Activated CD4-positive, alpha-beta T cell treated with anti-CD3 and anti-CD28 coated beads, Interleukin-2, amount 50 U/mL, for 4 hours (primary cell): Measurements from ENCODE around the gene CD55.

Experiments used
- DNase-seq, 2 experiments: peaks; one replicate each; pipeline ENCODE4 v3.0.0-alpha.2; 2020

CD55 gene

DNA sequence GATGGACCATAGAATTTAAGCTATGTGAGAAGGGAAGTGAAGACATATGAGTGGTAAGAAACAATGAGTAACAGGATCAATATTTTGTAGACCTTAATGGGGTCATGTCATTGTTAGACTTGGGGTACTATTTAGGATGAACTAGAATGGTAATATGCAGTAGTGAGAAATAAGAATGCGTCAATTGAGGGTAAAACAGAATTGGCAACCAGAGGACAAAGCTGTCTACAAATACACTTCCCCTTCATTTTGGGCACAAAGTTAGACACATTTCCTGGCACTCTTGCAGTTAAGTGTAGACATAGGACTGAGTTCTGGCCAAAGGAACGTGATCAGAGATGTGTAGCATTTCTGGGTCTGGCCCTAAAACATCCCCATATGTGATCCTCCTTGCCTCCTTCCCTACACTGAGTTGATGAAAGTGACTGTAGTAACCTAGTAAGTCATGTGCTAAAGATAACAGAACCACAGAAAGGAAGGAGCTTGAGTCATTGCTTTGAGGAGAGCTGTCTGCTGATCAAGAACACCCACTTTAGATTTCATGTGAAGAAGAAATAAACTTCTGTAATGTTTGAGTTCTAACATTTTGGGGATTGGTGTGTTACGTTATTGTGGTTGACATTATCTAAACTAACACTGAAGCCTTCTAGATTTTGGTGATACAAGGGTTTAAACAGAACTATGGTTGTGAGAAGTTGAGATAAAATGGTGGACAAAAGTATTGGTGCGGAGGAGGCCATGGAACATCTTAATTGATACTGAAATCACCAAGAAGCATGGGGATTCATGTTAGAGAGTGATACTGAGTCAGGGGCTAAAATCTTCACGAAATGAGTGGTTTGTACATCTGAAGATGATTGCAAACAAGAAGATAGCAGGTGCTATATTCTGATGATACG is 41.7 kb downstream of the CD55 start:
- no peak for DNase-seq

DNA sequence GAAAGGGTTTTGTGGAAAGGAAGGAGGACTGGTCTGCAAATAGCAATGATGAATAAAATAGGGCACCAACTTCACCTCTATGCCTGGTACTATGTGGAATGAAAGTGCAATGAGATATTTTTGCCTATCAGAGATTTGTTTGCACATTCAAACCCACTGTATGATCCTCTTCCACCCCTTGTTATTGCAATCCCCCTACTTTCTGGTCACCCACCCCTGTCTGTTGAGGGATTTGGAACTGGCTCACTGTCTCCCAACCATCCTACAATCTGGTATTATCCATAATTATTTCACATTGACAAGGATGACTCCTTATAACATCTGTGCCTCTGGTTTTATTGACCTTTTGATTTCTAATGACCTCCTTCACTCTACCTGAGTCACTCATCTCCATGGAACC is 42.4 kb downstream of the CD55 start:
- no peak for DNase-seq

DNA sequence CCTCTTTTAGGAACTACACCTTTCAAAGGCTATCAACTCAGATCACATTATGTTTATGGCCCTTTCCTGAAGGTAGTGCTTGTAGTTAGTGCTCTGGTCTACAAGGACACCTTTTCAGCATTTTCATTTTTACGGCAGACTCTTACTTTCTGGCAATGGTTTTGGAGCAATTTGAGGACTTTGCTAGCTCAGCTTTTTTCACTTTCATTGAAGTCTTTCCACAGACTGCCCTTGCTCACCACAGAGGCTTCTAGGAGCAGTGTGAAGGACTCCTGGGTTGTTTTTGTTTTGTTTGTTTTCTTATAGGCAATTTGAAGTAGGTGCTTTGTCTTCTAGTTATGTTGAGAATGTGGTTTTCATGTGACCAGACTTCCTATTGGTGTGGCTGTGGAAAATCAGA is 43.1 kb downstream of the CD55 start:
- DNase-seq, result no peak

DNA sequence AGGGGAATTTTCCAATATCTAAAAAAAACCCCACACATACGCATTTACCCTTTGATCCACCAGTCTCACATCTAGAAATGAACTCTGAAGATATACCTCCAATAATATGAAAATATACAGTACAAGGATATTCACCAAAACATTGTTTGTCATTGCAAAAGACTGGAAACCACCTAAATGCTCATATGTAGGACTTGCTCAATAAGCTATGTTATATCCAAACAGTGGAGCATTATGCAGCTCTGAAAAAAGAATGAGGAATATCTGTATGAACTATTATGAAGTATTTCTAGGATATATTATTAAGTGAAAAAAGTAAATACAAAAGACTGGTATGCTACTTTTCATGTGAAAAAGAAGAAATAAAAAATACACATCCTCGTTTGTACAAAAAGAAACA is 43.6 kb downstream of the CD55 start:
- no peak for DNase-seq

DNA sequence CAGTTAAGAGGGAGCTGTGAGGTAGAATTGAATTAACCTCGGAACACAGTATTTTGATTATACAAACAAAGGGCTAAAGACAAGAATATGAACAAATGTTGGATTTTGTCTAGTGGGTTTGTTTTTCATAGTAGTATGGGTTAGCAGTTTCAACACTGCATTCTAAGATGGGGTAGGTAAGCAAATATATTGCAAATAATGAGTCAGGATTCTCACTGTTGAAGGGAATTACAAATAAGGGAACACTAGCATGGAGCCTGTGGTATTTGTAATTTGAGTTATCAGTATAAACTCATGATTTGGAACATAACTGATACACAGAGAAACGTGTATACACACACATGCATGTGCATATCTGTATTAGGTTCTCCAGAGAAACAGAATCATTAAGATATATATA is 44.5 kb downstream of the CD55 start:
- DNase-seq, result no peak

DNA sequence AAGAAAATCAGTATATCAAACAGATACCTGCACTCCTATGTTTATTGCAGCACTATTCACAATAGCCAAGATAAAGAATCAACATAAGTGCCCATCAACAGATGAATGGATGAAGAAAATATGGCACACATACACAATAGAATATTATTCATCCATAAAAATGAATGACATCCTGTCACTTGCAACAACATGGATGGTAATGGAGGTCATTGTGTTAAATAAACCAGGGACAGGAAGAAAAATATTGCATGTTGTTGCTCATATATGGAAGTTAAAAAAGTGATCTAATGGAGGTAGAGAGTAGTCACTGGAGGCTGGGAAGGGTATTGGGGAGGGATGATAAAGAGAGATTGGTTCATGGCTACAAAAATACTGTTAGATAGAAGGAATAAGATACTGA is 67.2 kb downstream of the CD55 start:
- no peak for DNase-seq

DNA sequence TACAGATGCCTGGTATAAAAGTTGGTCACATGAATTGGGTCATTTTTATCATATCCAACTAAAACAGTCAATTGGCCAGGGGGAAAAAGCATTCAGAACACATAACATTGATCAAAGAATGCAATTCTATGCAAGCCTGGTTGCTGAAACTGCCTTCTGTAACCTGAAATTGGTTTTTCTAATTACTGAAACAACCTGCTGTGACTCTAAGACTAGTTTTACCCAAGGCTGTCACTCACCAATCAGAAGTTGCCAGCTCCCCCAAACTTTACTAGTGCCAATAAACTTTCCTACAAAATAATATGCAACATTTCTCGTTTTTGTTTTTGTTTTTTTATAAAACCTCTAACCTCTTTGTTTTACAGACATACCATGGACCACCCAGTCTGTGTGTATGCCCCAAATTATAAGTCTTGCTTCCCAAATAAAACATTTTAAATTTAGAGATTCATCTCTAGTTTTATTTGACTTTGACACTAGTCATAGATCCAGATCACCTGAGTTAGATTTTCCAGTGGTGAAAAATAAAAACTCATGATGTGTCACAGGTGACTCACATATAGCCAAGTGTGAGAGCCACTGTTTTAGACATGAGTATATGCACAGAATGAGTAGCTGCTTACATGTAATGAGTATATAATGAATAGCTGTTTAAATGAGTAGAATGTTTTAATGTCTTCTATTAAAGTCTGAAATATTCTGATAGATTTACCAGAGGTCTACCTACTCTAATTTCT is 68.4 kb downstream of the CD55 start:
- DNase-seq, result no peak

DNA sequence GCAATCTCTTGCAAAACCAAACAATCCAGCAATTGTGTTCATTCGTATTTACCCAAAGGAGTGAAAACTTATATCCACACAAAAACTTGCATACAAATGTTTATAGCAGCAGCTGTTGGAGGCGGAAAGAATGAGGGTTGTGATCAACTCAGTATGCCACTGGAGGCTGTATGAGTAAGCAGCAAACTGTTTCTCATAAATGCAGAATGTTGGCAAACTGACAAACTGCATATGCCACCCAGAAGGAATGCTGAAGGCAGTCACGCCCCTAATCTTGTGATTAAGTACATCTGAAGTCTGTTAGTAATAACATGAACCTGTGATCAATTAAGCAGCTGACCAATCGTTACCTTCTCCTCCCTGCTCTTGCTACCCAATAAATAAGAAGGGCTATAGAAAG is 72.1 kb downstream of the CD55 start:
- DNase-seq, result no peak

DNA sequence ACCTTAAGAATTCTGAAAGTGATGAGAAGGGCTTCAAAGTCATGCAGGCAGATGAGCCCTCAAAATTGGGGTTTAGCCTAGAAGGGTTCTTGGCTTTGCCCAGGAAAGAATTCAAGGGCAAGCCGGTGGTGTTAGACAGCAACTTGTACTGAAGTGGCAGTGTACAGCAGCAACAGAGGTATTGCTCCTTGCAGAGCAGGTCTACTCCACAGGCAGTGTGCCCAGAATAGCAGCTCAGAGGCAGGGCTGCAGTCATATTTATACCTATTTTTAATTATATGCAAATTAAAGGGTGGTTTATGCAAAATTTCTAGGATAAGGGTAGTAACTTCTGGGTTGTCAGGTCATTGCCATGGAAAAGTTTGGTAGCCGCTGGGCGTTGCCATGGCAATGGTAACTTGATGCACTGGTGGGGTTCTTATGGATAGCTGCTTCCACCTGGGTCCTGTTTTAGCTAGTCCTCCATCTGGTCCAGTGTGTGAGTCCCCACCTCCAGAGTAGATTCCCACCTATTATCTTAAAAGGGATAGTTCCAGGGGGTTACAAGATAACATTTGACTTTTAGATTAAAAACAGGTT is 74.8 kb downstream of the CD55 start:
- DNase-seq, result no peak

DNA sequence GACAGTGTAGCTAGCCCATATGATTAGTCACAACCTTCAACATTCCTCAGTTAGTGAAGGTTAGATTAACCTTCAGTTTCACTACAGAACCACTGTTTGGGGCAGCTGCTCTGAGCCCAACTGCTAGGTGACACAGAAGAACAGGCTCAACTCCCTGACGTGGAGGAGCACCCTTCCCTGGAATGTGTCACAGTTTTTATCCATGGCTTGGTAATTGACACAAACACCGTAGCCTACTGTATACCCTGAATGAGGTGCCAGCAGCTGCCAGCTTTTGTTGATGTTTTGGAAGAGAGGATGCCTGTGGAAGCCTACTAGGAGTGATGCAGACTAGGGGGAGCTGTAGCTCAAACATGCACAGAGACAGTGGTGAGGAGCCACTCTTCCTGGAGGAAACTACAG is 76.0 kb downstream of the CD55 start:
- no peak for DNase-seq

DNA sequence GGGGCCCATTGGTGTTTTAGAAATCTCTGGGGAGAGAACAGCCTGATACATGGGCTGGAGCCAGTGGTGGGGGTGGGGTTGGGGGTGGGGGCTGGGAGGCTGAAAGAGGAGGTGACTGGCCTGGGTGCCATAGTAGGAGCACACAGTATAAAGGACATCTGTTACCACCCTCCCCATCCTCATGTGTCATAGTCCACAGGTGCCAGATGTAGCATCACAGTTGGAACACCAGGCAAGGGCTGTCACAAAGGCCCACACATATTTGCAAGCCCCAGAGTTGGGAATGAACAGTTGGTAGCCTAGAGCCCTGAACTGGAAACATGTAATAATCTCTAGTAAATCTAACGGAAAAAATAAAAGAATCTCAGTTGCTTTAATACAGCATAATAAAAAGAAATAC is 77.5 kb downstream of the CD55 start:
- no peak for DNase-seq

DNA sequence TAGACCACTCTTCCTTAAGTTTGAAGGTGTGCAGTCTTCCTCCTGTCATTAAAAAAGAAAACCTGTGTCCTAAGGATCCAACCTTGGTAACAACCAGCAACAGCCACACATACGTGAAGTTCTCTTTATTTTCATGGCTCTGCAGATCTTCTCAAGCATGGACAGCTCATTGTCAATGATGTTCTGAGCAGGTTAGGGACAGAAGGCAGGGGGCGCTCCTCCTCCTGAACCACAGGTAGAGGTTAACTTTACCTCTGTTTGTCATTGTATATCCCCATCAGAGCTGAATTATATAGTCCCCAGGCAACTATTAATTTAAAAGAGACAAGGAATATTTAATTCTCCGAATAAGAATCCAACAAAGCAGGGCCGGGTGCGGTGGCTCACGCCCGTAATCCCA is 80.1 kb downstream of the CD55 start:
- DNase-seq, result no peak

DNA sequence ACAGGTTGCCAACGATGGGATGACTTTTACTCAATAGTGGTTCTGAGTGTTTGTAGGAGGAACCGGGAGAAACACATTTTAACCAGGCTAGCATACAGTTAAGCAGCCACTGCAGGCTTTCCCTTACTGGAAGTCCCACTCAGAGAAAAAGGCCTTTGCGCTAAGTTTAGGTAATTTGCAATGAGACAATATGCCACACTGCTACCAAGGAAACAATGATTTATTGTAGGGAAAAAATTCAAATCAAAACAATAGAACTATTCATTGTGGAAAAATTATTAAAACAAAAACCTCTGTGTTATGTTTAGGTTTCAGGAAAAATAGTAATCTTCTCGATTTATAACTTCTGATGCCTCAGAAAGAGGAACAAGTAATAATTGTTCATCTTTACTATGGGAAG is 81.3 kb downstream of the CD55 start:
- no peak for DNase-seq

DNA sequence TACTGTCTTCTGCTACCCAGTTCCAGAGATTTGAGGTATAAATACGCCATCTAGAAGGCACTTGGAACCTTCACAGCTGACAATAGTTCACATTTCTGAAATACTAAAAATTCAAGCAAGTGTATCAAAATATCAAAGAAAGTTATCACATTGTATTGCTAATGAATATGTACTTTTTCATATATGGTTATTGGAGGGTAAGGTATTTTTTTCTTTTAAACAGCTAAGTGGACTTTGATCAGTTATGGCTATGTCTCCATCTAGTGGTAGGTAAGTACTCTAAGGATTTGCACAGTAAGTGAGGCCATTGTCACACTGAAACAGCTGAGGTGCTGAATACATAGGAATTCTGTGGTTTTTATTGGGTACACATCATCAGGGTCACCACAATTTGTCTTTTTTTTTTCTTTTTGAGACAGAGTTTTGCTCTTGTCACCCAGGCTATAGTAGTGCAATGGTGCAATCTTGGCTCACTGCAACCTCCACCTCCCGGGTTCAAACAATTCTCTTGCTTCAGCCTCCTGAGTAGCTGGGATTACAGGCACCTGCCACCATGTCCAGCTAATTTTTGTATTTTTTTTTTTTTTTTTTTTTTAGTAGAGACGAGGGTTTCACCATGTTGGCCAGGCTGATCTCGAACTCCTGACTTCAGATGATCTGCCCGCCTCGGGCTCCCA is 83.5 kb downstream of the CD55 start:
- no peak for DNase-seq

DNA sequence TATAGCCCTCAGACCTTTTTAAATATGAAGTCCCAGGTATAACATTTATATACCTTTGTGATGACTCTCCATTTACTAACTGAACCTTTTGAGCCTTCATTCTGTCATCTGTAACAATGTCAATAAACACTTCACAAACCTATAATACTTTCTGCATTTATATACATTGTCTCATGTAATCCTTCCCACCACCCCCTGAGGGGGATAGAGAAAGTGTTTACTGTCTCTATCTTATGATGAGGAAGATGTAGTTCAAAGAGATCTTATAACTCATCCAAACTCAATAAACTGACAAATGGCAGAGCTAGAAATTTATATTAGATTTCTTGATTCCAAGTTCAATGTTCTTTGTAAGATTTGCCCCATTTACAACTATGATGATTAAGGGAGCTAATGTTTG is 84.3 kb downstream of the CD55 start:
- no peak for DNase-seq

DNA sequence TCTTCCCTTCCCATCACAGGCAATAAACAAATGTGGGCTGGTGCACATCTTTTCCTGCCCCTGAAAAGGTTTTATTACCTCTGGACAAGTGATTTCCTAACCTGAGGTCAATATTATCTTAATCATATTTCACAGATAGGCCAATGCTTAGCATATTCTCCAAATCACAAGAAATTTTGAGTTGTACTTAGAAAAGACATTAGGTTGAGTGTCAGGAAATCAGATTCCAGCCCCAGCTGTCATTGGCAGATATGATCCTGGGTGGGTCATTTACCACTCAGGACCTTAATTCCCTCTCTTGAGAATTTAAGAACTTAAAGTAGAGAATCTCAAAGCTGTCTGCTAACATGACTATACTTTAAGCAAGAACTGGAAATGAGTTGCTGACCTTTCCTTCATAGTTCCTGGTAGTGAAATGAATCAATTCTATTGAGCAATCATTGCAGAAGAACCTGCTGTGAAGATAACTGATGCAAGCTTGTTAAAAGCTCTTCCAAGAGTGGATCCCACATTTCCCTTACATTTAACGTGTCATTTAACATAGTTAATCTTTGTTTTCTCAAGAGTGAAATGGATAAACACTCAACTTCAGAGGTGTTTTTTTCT is 86.3 kb downstream of the CD55 start:
- DNase-seq, result no peak
